Right cardiac atrium (tissue), 5 donors: ENCODE results near the gene EXOC4. TPM values are rescaled to one million over a fixed set of nuclear protein-coding genes. Genes with fewer than 3 reads are reported as not detected.
"Not testable (repeated sequence)": the region's sequence is repeated elsewhere in the genome, so short reads cannot be mapped to it uniquely, and the experiment has no call there.

Experiments used
- ATAC-seq, 2 donors: fragments of 200-7000 bp; cut with Tn5 transposase; one replicate each; pipeline versions ENCODE4 v1.8.0 to v1.9.1; 2020; ENCODE audit warnings: moderate library complexity in 2 of 2, mild to moderate bottlenecking in 1 of 2
- DNase-seq, 3 donors: peaks; one replicate each; pipeline ENCODE4 v3.0.0-alpha.2; 2020
- H3K27ac ChIP-seq: one replicate; pipeline ENCODE4 v1.5.1; 2013; ENCODE audit warnings: mild to moderate bottlenecking, low read length, control low read depth, moderate library complexity
- H3K27me3 ChIP-seq: one replicate; pipeline ENCODE4 v1.6.1; 2013; ENCODE audit not compliant: control insufficient read depth, insufficient read depth
- H3K4me1 ChIP-seq: one replicate; pipeline ENCODE4 v1.6.1; 2013; ENCODE audit warnings: low read length; ENCODE audit not compliant: control insufficient read depth, insufficient read depth
- H3K4me3 ChIP-seq: one replicate; pipeline ENCODE4 v1.5.1; 2013; ENCODE audit warnings: low read length, control low read depth
- H3K9me3 ChIP-seq: one replicate; pipeline ENCODE4 v1.6.1; 2013; ENCODE audit warnings: low read length; ENCODE audit not compliant: control insufficient read depth
- WGBS: extraction: QIAGEN DNeasy Blood & Tissue Kit; methylation state at CpG from one replicate; pipeline ENCODE4 v1.1.7; 2013; 5-methylcytosine and 5-hydroxymethylcytosine counted together
- intact Hi-C, 4 donors: fragments of 100-400 bp; cut with DNase I; formaldehyde crosslinking; loops; one replicate each; pipeline versions ENCODE4 v1.11.0 to v1.14.0; 2022 to 2023
- polyA plus RNA-seq: library from polyadenylated mRNA; stranded (reverse); fragments of 200-250 nt; gene quantifications from one replicate; pipeline ENCODE4 v1.2.3, GENCODE V29; 2013
- total RNA-seq, 4 donors: library from RNA; stranded (reverse); fragmentation: NEBNext Ultra II Directional; extraction: Animal tissue kit (Norgen Biotek cat#: 25700); gene quantifications; one replicate each; pipeline ENCODE4 v1.2.1, GENCODE V29; 2021
- donor health status: healthy with polysubstance abuse.
- donor health status: DM: no; HTN: yes; CAD: no.
- donor health status: DM: no; HTN: no; CAD: no.
- donor health status: DM: no; HTN: yes; CAD: no; lungs with severe emphysema.
- donor health status: DM: yes; HTN: yes; CAD: no.

Gene EXOC4
- total and polyA plus RNA-seq, 5 donors, result 11.9 to 45.9 (median 39.7) TPM

DNA sequence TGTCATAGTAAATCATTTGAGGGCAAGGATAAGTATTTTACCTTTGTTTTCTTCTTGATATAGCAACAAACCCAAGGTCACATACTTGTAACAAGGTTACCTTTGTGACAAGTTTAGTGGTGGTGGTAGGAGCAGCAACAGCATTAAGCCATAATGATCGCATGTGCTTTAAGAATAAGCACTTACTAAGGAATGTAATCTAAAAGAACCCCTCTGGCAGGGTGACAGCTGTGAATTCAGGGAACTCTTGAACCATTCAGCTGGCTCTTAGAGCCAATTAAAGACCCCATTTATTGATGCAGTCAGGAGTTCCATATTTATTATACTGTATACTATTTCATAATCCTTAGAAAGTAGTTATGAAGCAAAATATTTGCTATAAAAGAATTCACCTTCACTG lies 370.8 kb downstream of the EXOC4 start:
- no peaks in the 10 kb centered on the region for H3K27me3 ChIP-seq
- H3K27ac ChIP-seq, result no peak overlapping the region
- intact Hi-C loops, result no loop called here
- H3K4me1 ChIP-seq, result no peaks in the 10 kb centered on the region
- DNase-seq (no peak), ATAC-seq (no peak)
- H3K4me3 ChIP-seq, result no peak overlapping the region
- H3K9me3 ChIP-seq, result no peaks in the 10 kb centered on the region
- 75% methylated on average over 1 of the region's 1 CpG for WGBS

DNA sequence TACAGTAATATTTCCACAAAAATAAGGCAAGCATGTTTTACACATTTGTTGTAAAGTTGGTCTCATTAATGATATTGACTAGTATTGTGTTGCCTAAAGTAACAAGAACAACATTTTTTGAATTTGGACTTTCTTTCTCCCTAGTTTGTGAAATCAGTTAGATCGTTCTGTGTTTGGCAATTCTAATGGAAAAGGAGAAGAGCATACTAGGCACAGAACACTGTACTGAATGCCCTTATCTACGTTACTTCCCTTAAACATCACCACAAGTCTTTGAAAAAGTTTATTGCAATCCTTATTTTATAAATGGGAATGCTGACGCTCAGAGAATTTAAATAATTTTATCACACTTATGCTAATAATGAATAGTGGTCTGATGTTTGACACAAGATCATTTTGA lies 372.2 kb downstream of the EXOC4 start:
- Histone ChIP-seq H3K4me1 (no peaks in the 10 kb centered on the region), H3K27me3 (no peaks in the 10 kb centered on the region), H3K4me3 (no peak overlapping the region), H3K9me3 (no peaks in the 10 kb centered on the region), H3K27ac (no peak overlapping the region)
- ATAC-seq, result no peak
- WGBS, result 65% methylated on average over 3 of the region's 3 CpGs
- DNase-seq, result no peak
- intact Hi-C loops, result no loop called here

DNA sequence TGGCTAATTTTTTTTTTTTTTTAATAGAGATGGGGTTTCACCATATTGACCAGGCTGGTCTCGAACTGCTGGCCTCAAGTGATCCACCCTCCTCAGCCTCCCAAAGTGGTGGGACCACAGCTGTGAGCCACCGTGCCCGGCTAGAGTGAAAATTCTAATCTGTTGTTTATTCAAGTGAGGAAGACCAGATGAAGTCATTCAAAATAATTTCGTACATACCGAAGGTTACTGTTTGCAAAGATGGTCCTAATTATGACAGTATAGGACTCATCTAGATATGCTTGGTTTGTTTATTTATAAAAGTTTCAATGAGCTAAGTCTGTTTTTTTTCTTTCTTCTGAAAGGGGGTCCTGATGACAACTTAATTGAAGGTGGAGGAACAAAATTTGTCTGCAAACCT lies 376.8 kb downstream of the EXOC4 start:
- Histone ChIP-seq H3K9me3 (no peaks in the 10 kb centered on the region), H3K27me3 (no peaks in the 10 kb centered on the region), H3K4me1 (no peaks in the 10 kb centered on the region), H3K27ac (no peak overlapping the region), H3K4me3 (no peak overlapping the region)
- intact Hi-C loops, result no loop called here
- ATAC-seq (no peak), DNase-seq (no peak)
- WGBS, result 72% methylated on average over 5 of the region's 5 CpGs

DNA sequence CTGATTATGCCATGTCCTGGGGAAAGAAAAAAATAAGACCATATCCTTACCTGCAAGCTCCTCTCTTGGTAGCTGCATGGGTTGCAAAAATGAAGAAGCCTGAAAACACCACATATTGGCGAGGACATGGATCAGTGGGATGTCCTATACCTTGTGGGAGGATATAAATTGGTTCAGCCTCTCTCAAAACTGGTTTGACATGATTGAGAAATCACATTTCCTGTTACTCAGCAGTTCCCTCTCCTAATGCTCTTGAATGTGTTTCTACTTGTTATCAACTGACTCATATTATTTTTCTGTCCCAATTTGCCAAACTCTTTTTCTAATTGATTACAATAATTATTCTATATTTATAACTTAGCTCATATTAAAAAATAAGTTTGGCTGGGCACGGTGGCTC lies 380.2 kb downstream of the EXOC4 start:
- intact Hi-C loops, result no loop called here
- Histone ChIP-seq H3K9me3 (no peaks in the 10 kb centered on the region), H3K27me3 (no peaks in the 10 kb centered on the region), H3K4me3 (no peak overlapping the region), H3K4me1 (no peaks in the 10 kb centered on the region), H3K27ac (no peak overlapping the region)
- DNase-seq (no peak), ATAC-seq (no peak)
- WGBS, result 44% methylated on average over 2 of the region's 2 CpGs

DNA sequence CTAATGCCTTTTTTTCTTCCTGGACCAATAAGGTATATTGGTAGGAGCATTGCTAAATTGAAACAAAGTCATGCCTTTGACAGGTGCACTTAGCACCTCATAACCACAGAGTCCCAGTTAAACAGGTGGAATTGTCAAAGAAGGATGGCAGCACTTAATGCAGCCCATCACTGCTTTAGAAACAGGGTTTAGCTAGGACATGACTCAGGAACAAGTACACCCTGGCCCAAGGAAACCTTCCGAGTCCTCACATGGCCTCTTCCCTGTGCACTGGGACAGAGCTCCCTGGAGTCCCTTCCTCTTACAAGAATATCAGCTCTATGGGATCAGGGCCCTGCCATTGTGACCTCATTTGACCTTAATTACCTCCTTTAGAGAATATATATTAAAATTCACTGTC lies 382.7 kb downstream of the EXOC4 start:
- Histone ChIP-seq H3K27me3 (no peaks in the 10 kb centered on the region), H3K4me1 (no peaks in the 10 kb centered on the region), H3K4me3 (no peak overlapping the region), H3K9me3 (no peaks in the 10 kb centered on the region), H3K27ac (no peak overlapping the region)
- intact Hi-C loops, result no loop called here
- 71% methylated on average over 1 of the region's 1 CpG for WGBS
- ATAC-seq, result no peak
- DNase-seq, result no peak

DNA sequence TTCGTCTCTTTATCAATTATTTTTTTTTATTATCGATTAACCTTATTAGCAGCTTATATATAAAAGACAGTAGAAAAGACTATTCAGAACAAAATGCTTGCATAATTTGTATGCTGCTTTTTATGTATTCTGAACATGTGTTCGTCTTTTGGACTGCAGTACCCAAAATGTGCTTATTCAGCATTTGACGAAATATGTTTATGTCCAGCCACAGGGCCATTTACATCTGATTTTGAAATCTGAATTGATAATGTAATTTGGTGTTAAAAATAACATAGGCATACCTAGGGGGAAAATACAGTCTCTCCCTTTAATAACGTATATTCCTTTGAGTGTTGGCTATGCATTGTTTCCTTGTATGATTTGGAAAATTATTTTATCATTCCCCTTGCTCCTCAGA lies 386.0 kb downstream of the EXOC4 start:
- 98% methylated on average over 5 of the region's 5 CpGs for WGBS
- DNase-seq, result no peak

DNA sequence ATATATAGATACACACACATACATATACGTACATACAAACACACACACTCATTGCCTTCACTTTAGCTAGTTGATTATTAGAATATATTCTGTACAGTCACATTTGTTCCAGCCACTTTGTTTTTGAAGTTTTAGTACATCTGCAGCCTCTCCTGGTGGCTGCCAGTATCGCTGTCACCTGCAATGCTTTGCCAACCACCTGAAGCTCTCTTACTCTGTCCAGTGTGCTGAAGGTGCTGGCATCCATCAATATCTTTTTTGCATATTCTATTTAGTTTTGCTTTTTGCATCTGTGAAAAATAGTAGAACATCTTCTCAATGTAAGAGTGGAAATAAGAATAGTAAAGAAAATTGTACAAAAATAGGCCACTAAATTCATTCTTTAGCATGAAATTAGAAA lies 388.6 kb downstream of the EXOC4 start:
- no peaks in the 10 kb centered on the region for H3K9me3 ChIP-seq
- intact Hi-C loops, result no loop called here

More for the DNA sequence above, 386.0 kb downstream of the EXOC4 start:
- Histone ChIP-seq H3K4me1 (no peaks in the 10 kb centered on the region), H3K27me3 (no peaks in the 10 kb centered on the region), H3K27ac (no peak overlapping the region), H3K4me3 (no peak overlapping the region), H3K9me3 (no peaks in the 10 kb centered on the region)
- intact Hi-C loops, result no loop called here
- no peak for ATAC-seq

DNA sequence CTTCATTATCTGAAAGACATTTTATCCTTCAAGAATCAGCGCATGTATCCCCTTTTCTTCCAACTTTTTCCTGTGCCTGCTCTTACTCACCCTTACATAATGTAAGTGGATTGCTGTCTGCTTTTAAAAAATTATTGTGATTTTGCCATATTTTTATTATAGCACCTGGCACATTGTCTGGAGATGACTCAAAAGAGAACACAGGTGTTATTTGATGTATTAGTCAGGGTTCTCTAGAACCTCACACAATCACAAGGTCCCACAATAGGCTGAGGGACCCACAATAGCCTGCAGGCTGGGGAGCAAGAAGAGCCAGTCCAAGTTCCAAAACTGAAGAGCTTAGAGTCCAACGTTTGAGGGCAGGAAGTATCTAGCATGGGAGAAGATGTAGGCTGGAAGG lies 390.0 kb downstream of the EXOC4 start:
- H3K27me3 ChIP-seq, result no peaks in the 10 kb centered on the region
- intact Hi-C loops, result no loop called here
- 86% methylated on average over 2 of the region's 2 CpGs for WGBS
- peaks cover 2% of the 10 kb centered on the region for H3K4me1 ChIP-seq
- no peak overlapping the region for H3K4me3 ChIP-seq
- ATAC-seq (no peak), DNase-seq (no peak)
- no peak overlapping the region for H3K27ac ChIP-seq
- H3K9me3 ChIP-seq, result no peaks in the 10 kb centered on the region

More for the DNA sequence above, 388.6 kb downstream of the EXOC4 start:
- no peak for ATAC-seq
- H3K4me1 ChIP-seq, result peaks cover 2% of the 10 kb centered on the region
- over 99% methylated on average over 2 of the region's 2 CpGs for WGBS
- DNase-seq, result no peak
- no peak overlapping the region for H3K4me3 ChIP-seq
- no peaks in the 10 kb centered on the region for H3K27me3 ChIP-seq
- H3K27ac ChIP-seq, result no peak overlapping the region

DNA sequence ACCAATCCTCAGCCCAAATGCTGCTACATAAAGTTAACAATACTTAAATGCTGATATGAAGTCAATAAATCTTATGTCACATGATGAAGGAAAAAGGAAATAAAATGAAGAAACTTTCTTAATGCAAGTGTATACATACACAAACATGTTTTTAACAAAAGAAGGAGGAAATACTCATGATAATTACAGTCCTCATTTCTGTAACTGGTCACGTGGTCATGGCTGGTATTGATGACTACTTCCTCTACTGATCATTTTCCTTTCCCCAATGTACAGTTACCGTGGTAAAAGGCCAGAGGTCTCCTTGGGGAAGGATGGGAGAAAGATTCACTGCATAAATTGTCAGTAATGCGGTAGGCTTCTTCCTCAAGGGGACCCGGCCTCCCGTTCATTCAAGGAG lies 390.8 kb downstream of the EXOC4 start:
- H3K4me3 ChIP-seq, ATAC-seq, intact Hi-C loops, H3K4me1 ChIP-seq, DNase-seq, H3K9me3 ChIP-seq, H3K27ac ChIP-seq, H3K27me3 ChIP-seq: not testable (repeated sequence)
- WGBS, result 98% methylated on average over 5 of the region's 5 CpGs

DNA sequence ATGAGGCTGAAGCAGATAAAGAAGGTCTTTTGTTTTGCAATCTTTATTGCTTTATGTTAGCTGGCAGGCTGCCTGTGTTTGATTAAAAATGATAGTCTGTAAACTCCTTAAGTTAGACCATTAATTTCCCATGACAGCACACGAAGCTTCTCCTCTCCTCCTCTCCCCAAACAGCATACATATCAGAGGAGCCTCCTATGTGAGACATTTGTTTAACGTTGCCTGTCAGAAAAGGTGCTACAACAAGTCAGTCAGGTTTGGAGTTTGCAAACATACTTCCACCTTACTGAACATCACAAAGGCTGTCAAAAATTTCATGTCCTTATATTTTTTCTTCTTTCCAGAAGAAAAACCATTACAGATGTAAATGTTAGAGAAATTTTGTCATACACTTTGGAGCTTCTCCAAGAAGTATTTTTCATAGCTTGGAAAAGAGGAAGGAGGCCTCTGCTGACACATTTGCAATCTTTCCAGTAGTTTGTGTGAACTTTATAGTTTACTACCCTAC lies 393.1 kb downstream of the EXOC4 start:
- ATAC-seq (no peak), DNase-seq (no peak)
- H3K9me3 ChIP-seq, result no peaks in the 10 kb centered on the region
- H3K4me1 ChIP-seq, result peaks cover 2% of the 10 kb centered on the region
- H3K27ac ChIP-seq, result no peak overlapping the region
- no peaks in the 10 kb centered on the region for H3K27me3 ChIP-seq
- 37% methylated on average over 2 of the region's 2 CpGs for WGBS
- H3K4me3 ChIP-seq, result no peak overlapping the region
- intact Hi-C loops, result no loop called here

DNA sequence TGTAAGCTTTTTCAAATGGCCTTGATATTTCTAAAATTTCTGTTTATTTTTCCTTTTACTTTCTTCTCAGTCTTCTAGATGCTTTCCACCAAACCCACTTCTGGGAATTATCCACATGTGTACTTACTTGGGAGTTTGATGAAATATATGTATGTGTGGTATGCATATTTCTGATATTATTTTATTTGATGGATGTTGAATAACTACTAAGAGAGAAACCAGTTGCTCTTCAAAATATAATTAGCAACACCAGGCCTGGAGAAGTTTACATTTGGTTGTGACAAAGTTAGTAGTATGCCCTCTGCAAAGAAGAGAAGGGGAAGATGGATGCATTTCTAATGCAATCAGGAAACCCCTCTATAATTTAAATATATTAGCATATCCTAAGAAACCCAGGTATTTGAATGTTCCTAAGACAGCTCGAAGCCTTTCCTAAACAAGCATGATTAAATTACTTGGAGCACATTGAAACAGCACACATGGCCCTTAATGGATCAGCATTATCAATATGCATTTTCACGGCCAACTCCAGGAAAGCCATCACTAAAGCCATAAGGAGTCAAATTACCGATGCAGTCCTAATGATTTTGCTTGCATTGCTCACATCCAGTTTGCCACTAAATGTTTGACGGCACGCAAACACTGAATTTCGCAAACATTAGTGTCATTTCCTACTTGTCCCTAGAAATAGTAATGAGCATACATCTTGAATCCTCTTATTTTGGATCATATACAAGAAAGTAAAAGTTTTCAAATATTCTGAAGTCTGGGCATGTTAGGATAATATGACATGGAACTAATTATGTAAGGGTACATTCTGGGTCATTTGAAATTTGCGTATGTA lies 393.8 kb downstream of the EXOC4 start:
- Histone ChIP-seq H3K4me3 (no peak overlapping the region), H3K9me3 (no peaks in the 10 kb centered on the region), H3K27me3 (no peaks in the 10 kb centered on the region), H3K27ac (no peak overlapping the region), H3K4me1 (peaks cover 2% of the 10 kb centered on the region)
- 89% methylated on average over 7 of the region's 7 CpGs for WGBS
- DNase-seq, result no peak
- intact Hi-C loops, result no loop called here
- no peak for ATAC-seq
